Body of pancreas (tissue), 4 donors: Measurements from ENCODE around the gene C1QTNF3.

Experiments used
- CTCF ChIP-seq, 7 experiments: fragments of 450-650 bp in 4 of 7; fragments of 200-600 bp in 3 of 7; sonication (generic) in 3 of 7; IDR thresholded peaks; one replicate each; pipeline ENCODE4 v1.5.1; 2016 to 2019; ENCODE audit warnings: antibody characterized with exemption in 7 of 7
- POLR2A ChIP-seq, 3 donors: fragments of 450-650 bp; IDR thresholded peaks; one replicate each; pipeline ENCODE4 v1.6.1; 2016; ENCODE audit warnings: antibody characterized with exemption in 3 of 3, mild to moderate bottlenecking in 2 of 3

DNA sequence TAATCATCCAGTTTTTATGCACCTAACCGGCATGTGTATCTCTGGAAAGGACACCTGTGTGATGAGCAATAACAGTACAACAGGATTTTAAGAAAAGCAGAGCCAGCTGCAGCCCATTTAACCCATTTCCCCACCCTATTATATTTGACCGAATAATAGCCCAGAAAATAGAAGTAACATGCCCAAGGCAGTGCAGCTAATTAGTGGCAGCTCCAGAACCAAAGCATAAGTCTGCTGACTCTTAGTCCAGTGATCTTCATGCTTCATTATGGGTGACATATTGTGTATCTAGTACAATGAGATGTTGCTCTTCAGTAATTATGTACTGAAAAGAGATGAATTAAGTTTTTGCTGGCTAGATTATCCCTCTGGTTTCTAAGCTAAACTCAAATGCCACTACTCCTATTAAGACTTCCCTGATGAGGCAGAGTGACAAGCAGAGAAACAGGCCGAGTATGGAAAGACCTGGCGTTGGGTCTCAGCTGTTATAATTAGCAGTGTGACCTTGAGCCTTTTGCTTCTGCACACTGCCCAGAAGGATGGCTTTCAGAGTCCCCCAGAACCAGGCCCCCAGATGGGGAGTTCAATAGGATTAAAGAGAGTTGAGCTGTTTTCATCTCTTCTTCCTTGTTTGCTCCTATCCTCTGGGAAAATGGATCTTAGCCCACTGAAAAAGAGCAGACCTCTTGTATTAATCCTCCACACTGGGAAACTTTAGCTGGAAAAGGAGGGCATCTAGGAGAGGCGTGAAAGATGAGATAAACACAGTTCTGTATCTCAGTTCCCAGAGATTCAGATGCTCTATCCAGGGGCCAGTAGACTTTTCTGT, 10.8 kb upstream of the C1QTNF3 start:
- TF ChIP-seq CTCF (IDR thresholded peaks at IDR 0.05) (no peak), POLR2A (IDR thresholded peaks at IDR 0.05) (no peak)
